OCI-LY3 (cell line): Measurements from ENCODE around the gene MEN1.

Experiments used
- CTCF ChIP-seq: fragments of 200-600, 300-600 bp; sonication (generic); IDR thresholded peaks from 2 replicates; pipeline ENCODE4 v1.5.1; 2014; ENCODE audit warnings: antibody characterized with exemption, low read length, low read depth
- EZH2phosphoT487 ChIP-seq: fragments of 200-600 bp; shearing (Covaris generic); IDR thresholded peaks from 2 replicates; pipeline ENCODE4 v1.6.1; 2018; ENCODE audit warnings: antibody characterized with exemption, mixed run types, low read depth

- TF ChIP-seq CTCF (no peak), EZH2phosphoT487 (no peak)
These were observed 17.1 kb upstream of the MEN1 start for GRCh38 chr11:64827451-64827839.
